AG08396 (cell line): Measurements from ENCODE around the gene ALK.

Source experiments
- DNase-seq: peaks from one replicate; pipeline ENCODE4 v3.0.0; 2012; ENCODE audit warnings: low spot score, mixed read lengths

Gene ALK

GRCh38 chr2:29155578-29155977 lies 765.8 kb downstream of the ALK start:
- DNase-seq = no peak

- DNase-seq = no peak
Measured at GRCh38 chr2:29154610-29155009, 766.8 kb downstream of the ALK start.

DNA sequence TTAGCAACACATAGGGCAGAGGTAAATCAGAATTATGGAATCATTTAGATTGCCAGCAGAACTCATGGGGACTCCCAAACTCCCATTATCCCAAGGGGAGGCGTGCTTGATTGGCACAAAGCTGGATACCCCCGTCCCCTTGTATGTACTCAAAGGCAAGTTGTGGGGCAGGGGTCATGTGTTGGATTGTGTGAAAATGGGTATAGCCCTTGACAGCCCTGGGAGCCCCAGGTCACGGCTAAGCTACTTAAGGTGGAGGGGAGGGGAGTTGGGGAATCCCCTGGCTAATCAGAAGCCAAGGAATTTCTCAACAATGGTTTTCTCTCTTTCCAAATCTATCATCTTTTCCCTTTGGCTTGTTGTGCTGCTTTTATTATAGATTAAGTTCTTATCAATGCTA lies 773.4 kb downstream of the ALK start:
- no peak for DNase-seq

- no peak for DNase-seq
Measured at GRCh38 chr2:29146197-29146596, 775.2 kb downstream of the ALK start.

DNA sequence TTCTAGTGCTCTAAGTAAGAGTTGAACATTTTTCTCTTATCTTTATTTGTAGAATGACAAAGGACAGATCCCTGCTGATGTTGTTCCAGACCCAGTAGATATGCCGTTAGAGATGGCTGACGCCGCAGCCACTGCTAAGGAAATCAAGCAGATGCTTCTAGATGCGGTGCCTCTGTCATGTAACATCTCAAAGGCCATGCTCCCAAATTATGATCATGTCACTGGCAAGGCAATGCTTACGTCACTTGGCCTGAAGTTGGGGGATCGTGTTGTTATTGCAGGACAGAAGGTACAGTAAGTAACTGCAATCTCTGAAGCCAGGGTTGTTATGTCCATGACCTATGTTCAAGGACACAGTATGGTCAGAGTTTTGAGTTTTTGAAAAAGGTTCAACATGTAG lies 777.7 kb downstream of the ALK start:
- DNase-seq = no peak
